ENCODE results near the gene RPL36AL.
"Not testable (repeated sequence)": the region's sequence is repeated elsewhere in the genome, so short reads cannot be mapped to it uniquely, and the experiment has no call there.

RPL36AL gene

GRCh38 chr14:49617852-49618519 is 2.4 kb downstream of the RPL36AL start:
- DNase-seq: no peak

GRCh38 chr14:49615776-49616175 is 4.7 kb downstream of the RPL36AL start:
- no peak for DNase-seq

GRCh38 chr14:49614196-49614595 is 6.2 kb downstream of the RPL36AL start:
- DNase-seq: no peak

- no peak for DNase-seq
Observed at GRCh38 chr14:49612671-49613070, 7.8 kb downstream of the RPL36AL start.

GRCh38 chr14:49612251-49612650 is 8.2 kb downstream of the RPL36AL start:
- no peak for DNase-seq

GRCh38 chr14:49607583-49607982 is 12.8 kb downstream of the RPL36AL start:
- DNase-seq: no peak

GRCh38 chr14:49598485-49599300 is 21.7 kb downstream of the RPL36AL start, which contains the start of gene LRR1:
Gene LRR1, plus strand, starts transcription at chr14:49598940. Its CDS starts 81 bp downstream, at chr14:49599021.
- DNase-seq: peak; percentile 68

- DNase-seq: no peak
Observed at GRCh38 chr14:49598189-49598484, 22.3 kb downstream of the RPL36AL start.

GRCh38 chr14:49594347-49595091 is 25.9 kb downstream of the RPL36AL start:
- no peak for DNase-seq

GRCh38 chr14:49593016-49593415 is 27.4 kb downstream of the RPL36AL start:
- no peak for DNase-seq

- no peak for DNase-seq
Observed at GRCh38 chr14:49589387-49589786, 31.0 kb downstream of the RPL36AL start.

- peak; percentile 28 for DNase-seq
Observed at GRCh38 chr14:49586673-49587460, 33.6 kb downstream of the RPL36AL start.

- DNase-seq: peak; percentile 91
Observed at GRCh38 chr14:49585803-49586672, 34.4 kb downstream of the RPL36AL start, which contains the start of gene RPS29. Gene RPS29, minus strand, starts transcription at chr14:49586380. Its CDS starts 34 bp downstream, at chr14:49586346.

GRCh38 chr14:49584981-49585640 is 35.3 kb downstream of the RPL36AL start:
- DNase-seq: not testable (repeated sequence)

- DNase-seq: no peak
Observed at GRCh38 chr14:49584058-49584457, 36.4 kb downstream of the RPL36AL start.

- no peak for DNase-seq
Observed at GRCh38 chr14:49583629-49584028, 36.8 kb downstream of the RPL36AL start.

- DNase-seq: no peak
Observed at GRCh38 chr14:49582113-49582977, 38.1 kb downstream of the RPL36AL start.

- no peak for DNase-seq
Observed at GRCh38 chr14:49581209-49582112, 39.0 kb downstream of the RPL36AL start.

- no peak for DNase-seq
Observed at GRCh38 chr14:49579841-49580240, 40.6 kb downstream of the RPL36AL start.

All from NCI-H774 (cell line).